Measurements from ENCODE around the gene FOXK2. TPM values are rescaled to one million over a fixed set of nuclear protein-coding genes. Genes with fewer than 3 reads are reported as not detected.

FOXK2 gene
- total and polyA plus RNA-seq, 2 of the 8 experiments (the other 6 are each of a cell fraction or from before 2014, with no cell fraction given), result 34.7 to 64.9 TPM

DNA sequence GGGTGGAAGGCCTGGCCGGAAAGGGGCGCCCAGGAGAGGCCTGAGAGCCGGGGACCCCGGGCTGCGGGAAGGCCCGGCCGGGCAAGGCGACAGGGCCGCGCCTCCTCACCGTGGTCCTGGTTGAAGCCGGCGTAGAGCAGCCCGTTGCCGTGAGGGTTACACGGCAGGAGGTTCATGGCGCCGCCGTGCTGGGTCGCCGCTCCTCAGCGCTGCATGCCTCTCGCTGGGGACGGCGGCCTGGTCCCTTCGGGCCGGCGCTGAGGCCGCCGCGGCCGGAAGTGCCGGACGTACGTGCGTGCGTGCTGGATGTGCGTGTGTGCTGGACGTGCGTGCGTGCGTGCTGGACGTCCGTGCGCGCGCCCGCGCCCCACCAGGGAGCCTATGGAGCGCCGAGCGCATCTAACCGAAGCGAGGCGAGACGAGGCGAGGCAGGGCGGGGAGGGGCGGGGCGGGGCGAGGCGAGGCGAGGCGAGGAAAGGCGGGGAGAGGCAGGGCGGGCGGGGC is 128.7 kb downstream of the FOXK2 start, which contains the start of gene WDR45B:
Gene WDR45B, minus strand, starts transcription at position 280 of the 504 bp plus-strand sequence. Its CDS starts 104 bp downstream, at position 176.
- Histone ChIP-seq H3K79me2 (ENCODE audit: control insufficient read depth in 1 of 2, insufficient read depth in 2 of 2, low read length in 2 of 2) (peaks cover 23 to 45% of the 10 kb centered on the region in 2 experiments), H3K79me1 (ENCODE audit: low read depth, low read length) (peaks cover 3% of the 10 kb centered on the region), H3K27me3 (replicated peaks in 1 of 4; ENCODE audit: control insufficient read depth in 3 of 4, extremely low read depth in 1 of 4, insufficient read depth in 3 of 4, low read length in 3 of 4) (no peaks in the 10 kb centered on the region; a peak in 1 of 7 replicates), H2BK120ac (replicated peaks; ENCODE audit: low read depth, low read length) (no peak within 1 kb of the TSS), H2BK20ac (ENCODE audit: low read length) (no peak within 1 kb of the TSS), H2AK5ac (ENCODE audit: low read depth, low read length) (no peak within 1 kb of the TSS), H3K36me3 (ENCODE audit: control insufficient read depth in 2 of 4, insufficient read depth in 4 of 4, low read length in 3 of 4) (peaks cover 7 to 12% (median 10%) of the 10 kb centered on the region in 4 experiments; a peak in 7 of 8 replicates), H3K4me2 (ENCODE audit: insufficient read depth in 1 of 2, low read depth in 2 of 2, low read length in 2 of 2) (peak within 1 kb of the TSS; percentile 61 to 87), H3K27ac (ENCODE audit: low read depth, low read length) (peak within 1 kb of the TSS; percentile 89; the same call in 1 of the 2 replicates), H4K91ac (replicated peaks; ENCODE audit: insufficient read length, low read length) (peak within 1 kb of the TSS; percentile 96), H4K8ac (ENCODE audit: extremely low read depth, insufficient read depth, low read length) (peak within 1 kb of the TSS; percentile 95), H3K9ac (replicated peaks in 1 of 4; ENCODE audit: extremely low read depth in 1 of 4, low read depth in 3 of 4, low read length in 3 of 4) (peak within 1 kb of the TSS; percentile 79 to 96 (median 88)), H3K9me3 (ENCODE audit: insufficient read depth in 2 of 2, low read depth in 1 of 2, low read length in 1 of 2) (no peaks in the 10 kb centered on the region), H3K4ac (replicated peaks; ENCODE audit: insufficient read length, low read depth, low read length) (peak within 1 kb of the TSS; percentile 96), H3K4me1 (replicated peaks in 1 of 4; ENCODE audit: control insufficient read depth in 3 of 4, insufficient read depth in 4 of 4, low read length in 3 of 4) (peaks cover 0 to 8% (median 3%) of the 10 kb centered on the region in 4 experiments; a peak in 5 of 7 replicates), H3K23ac (ENCODE audit: insufficient read length) (no peak within 1 kb of the TSS), H4K5ac (ENCODE audit: insufficient read length, low read depth, low read length) (peak within 1 kb of the TSS; percentile 98), H2BK5ac (ENCODE audit: low read depth, low read length) (peak within 1 kb of the TSS; percentile 78; the same call in 1 of the 2 replicates), H3K56ac (replicated peaks; ENCODE audit: insufficient read length, low read depth, low read length) (peak within 1 kb of the TSS; percentile 77), H3K14ac (ENCODE audit: insufficient read length) (no peak within 1 kb of the TSS), H4K20me1 (replicated peaks in 1 of 2; ENCODE audit: control insufficient read depth in 1 of 2, insufficient read depth in 2 of 2, low read length in 2 of 2) (peaks cover 11 to 12% of the 10 kb centered on the region in 2 experiments), H2BK12ac (ENCODE audit: low read depth, low read length) (0 out of 2 replicates have a peak within 1 kb of the TSS, but pooled peaks have one; percentile 17), H3K4me3 (ENCODE audit: extremely low read depth in 1 of 4, insufficient read depth in 2 of 4, low read depth in 3 of 4, low read length in 4 of 4) (peak within 1 kb of the TSS; percentile 69 to 94 (median 80)), H3K18ac (ENCODE audit: extremely low read depth, low read length) (peak within 1 kb of the TSS; percentile 95), H2BK15ac (ENCODE audit: low read length) (no peak within 1 kb of the TSS), H3K23me2 (ENCODE audit: low read depth, low read length) (peaks cover 6% of the 10 kb centered on the region; the same call in 1 of the 2 replicates), H2AFZ (ENCODE audit: low read length) (no peak within 1 kb of the TSS; the same call in 1 of the 2 replicates)
- DNase-seq (ENCODE audit: low read depth in 1 of 2, low spot score in 2 of 2), result peak; percentile 89 to 91
- 1% methylated on average over 40 of the region's 67 CpGs; no CpG with 5 or more reads in 1 of the 2 experiments for WGBS, 2 experiments (ENCODE audit: extremely low coverage in 1 of 2, insufficient coverage in 1 of 2, insufficient read length in 1 of 2, insufficient replicate concordance in 2 of 2, low coverage in 1 of 2, low lambda C conversion rate in 2 of 2, missing lambda C conversion rate in 1 of 2)
- ChIA-PET CTCF (ENCODE audit: partially characterized antibody) (no interaction called here), POLR2A (ENCODE audit: partially characterized antibody) (interaction anchor here (1.1 kb wide), 1 partner anchor 30 kb away, joined by 3 read pairs; no protein-coding TSS in a partner anchor)
- FAIRE-seq, result no peak
- TF ChIP-seq, protein P1, sequence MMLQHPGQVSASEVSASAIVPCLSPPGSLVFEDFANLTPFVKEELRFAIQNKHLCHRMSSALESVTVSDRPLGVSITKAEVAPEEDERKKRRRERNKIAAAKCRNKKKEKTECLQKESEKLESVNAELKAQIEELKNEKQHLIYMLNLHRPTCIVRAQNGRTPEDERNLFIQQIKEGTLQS (IDR thresholded peaks at IDR 0.05; ENCODE audit: insufficient read depth, low read depth, low read length), result no peak
- TF ChIP-seq EP300 (IDR thresholded peaks at IDR 0.05; ENCODE audit: borderline replicate concordance in 1 of 2, low read depth in 2 of 2, low read length in 2 of 2), result peak in 1 of 2 experiments; percentile 11; a peak in 1 of 3 replicates
- TF ChIP-seq GABPA (IDR thresholded peaks at IDR 0.05; ENCODE audit: borderline replicate concordance, insufficient read depth, low read length), result peak; percentile 48; the same call in 1 of the 2 replicates
- peak; percentile 86; the same call in 1 of the 2 replicates for TF ChIP-seq RBBP5 (IDR thresholded peaks at IDR 0.05; ENCODE audit: borderline replicate concordance, low read depth, low read length)
- TF ChIP-seq POLR2AphosphoS5 (IDR thresholded peaks at IDR 0.05; ENCODE audit: low read depth, low read length), result peak; percentile 94
- TF ChIP-seq, protein P2, sequence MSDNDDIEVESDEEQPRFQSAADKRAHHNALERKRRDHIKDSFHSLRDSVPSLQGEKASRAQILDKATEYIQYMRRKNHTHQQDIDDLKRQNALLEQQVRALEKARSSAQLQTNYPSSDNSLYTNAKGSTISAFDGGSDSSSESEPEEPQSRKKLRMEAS (IDR thresholded peaks at IDR 0.05), result peak; percentile 86
- peak in 1 of 2 experiments; percentile 92; a peak in 2 of 3 replicates for TF ChIP-seq POLR2A (IDR thresholded peaks at IDR 0.05; ENCODE audit: control extremely low read depth in 1 of 2, low read depth in 2 of 2, low read length in 2 of 2)
- peak; percentile 59; the same call in 1 of the 2 replicates for TF ChIP-seq YY1 (IDR thresholded peaks at IDR 0.05; ENCODE audit: low read depth, low read length)
- TF ChIP-seq CREB1 (IDR thresholded peaks at IDR 0.05), result peak; percentile 82
- peak; percentile 42 for TF ChIP-seq KDM4A (IDR thresholded peaks at IDR 0.05; ENCODE audit: low read depth, low read length, severe bottlenecking)
- TF ChIP-seq TAF1 (IDR thresholded peaks at IDR 0.05; ENCODE audit: low read depth, low read length), result peak; percentile 84
- TF ChIP-seq ASH2L (IDR thresholded peaks at IDR 0.05; ENCODE audit: low read length), result peak; percentile 79
